ENCODE measurements around the gene CACNA2D1.

GRCh38 chr7:82209179-82209747 lies 234.3 kb downstream of the CACNA2D1 start:
- TF ChIP-seq CTCF (IDR thresholded peaks at IDR 0.05): no peak
- TF ChIP-seq POLR2AphosphoS5 (IDR thresholded peaks at IDR 0.05; ENCODE audit: low read depth, low read length): no peak
- TF ChIP-seq SIN3A (IDR thresholded peaks at IDR 0.05; ENCODE audit: borderline replicate concordance, insufficient read depth, low read depth, low read length): no peak
